Astrocyte (in vitro differentiated cells and primary cell): ENCODE measurements around the gene TSNAXIP1.

Experiments
- EZH2 ChIP-seq: IDR thresholded peaks from 2 replicates; pipeline ENCODE4 v1.6.1; 2012; ENCODE audit warnings: mild to moderate bottlenecking, low read length, inconsistent platforms; ENCODE audit not compliant: insufficient read depth
- TF ChIP-seq, protein P1 (sequence below): IDR thresholded peaks from 2 replicates; pipeline ENCODE4 v1.5.1; 2011; ENCODE audit warnings: low read depth, mild to moderate bottlenecking, inconsistent platforms, low read length, moderate library complexity; ENCODE audit not compliant: insufficient read depth

DNA sequence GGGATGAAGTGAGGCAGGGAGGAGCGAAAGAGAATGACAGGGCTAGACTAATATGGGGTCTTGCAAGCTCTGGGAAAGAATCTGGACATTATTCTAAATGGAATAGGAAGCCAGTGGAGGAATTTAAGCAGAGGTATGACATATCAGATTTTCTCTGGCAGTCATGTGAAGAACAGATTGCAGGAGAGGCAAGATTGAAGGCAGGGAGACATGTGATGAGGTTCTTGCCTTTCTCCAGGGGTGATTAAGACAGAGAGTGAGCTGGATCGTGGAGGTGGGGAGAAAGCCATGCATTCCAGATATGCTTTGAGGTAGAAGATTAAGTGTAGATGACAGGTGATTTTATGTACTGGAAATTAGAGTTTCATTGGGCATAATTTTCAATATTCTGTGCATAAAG, 31.1 kb downstream of the TSNAXIP1 start:
- TF ChIP-seq, protein P1, sequence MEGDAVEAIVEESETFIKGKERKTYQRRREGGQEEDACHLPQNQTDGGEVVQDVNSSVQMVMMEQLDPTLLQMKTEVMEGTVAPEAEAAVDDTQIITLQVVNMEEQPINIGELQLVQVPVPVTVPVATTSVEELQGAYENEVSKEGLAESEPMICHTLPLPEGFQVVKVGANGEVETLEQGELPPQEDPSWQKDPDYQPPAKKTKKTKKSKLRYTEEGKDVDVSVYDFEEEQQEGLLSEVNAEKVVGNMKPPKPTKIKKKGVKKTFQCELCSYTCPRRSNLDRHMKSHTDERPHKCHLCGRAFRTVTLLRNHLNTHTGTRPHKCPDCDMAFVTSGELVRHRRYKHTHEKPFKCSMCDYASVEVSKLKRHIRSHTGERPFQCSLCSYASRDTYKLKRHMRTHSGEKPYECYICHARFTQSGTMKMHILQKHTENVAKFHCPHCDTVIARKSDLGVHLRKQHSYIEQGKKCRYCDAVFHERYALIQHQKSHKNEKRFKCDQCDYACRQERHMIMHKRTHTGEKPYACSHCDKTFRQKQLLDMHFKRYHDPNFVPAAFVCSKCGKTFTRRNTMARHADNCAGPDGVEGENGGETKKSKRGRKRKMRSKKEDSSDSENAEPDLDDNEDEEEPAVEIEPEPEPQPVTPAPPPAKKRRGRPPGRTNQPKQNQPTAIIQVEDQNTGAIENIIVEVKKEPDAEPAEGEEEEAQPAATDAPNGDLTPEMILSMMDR: no peak
- TF ChIP-seq EZH2: no peak
